ENCODE results near the gene HSP90B1.

Gene HSP90B1

DNA sequence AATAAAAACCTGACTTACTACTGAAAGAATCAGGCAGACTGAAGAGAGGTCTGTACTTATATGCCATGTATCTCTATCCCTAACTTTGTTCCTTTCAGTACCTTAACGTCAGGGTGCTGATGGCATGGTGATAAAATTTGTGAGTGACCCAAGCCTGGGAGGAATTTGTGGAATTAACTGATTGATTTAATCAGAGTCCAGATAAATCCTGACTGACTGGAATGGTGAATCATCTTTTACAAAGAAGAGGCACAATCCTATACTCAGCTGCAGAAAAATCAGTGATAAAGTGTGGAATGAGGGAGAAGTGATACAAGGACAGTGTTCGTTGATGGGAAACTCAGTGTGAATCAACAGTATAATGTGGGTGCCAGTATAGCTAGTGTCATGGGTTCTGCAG lies 39.2 kb downstream of the HSP90B1 start:
- no peak for DNase-seq (ENCODE audit: low spot score)

DNA sequence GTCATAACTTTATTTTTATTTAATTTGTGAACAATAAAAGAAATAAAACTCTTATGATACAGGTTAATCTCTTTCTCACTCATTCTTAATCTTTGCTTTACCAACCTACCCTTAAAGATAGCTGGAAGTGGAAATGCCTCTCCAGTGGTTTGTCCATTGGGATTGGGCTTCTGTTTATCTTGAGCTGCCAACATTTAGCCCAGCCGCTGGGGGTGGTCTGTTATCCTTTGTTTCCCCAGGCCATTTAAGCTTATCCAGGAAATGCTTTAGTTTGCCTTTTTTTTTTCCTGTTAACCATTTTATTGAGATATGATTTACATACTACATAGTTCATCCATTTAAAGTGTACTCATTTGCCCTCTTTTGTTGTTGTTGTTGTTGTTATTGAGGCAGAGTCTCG lies 43.7 kb downstream of the HSP90B1 start:
- no peak for DNase-seq (ENCODE audit: low spot score)

DNA sequence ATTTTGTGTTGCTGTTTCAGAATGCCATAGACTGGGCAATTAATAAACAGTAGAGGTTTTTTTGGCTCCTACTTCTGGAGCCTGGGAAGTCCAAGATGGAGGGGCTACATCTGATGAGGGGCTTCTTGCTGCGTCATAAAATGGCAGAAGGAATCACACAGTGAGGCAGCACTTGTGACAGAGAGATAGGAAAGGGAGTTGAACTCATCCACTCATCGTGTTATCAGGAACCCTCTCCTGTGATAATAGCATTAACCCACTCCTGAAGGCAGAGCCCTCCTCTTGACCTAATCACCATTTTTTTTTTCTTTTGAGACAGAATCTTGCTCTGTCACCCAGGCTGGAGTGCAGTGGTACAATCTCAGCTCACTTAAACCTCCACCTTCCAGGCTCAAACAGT lies 45.2 kb downstream of the HSP90B1 start:
- DNase-seq (ENCODE audit: low spot score) = no peak

DNA sequence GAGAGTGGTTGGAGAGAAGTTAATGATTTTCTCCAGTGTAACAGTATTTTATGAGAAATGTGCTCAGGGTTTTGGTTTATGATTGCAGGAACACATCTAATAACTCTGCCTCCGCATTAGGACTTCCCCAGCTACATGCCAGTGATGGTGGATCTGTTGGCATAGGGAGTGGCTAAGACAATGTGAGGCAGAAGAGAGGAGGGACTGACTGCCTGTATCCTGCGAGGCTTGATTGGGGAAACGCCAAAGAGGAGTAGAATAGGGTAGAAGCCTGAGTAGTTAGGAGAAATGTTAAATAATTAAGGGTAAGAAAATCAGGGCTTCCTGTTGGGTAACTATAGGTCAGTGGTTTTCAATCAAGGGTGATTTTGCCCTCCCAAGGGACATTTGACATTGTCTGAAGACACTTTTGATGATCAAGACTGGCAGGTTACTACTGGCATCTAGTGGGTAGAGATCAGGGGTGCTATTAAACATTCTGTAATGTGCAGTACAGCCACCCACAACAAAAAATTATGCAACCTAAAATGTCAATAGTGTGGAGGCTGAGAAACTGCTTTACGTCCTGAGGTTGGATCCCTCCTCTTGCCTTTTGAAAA lies 48.3 kb downstream of the HSP90B1 start:
- no peak for DNase-seq (ENCODE audit: low spot score)

DNA sequence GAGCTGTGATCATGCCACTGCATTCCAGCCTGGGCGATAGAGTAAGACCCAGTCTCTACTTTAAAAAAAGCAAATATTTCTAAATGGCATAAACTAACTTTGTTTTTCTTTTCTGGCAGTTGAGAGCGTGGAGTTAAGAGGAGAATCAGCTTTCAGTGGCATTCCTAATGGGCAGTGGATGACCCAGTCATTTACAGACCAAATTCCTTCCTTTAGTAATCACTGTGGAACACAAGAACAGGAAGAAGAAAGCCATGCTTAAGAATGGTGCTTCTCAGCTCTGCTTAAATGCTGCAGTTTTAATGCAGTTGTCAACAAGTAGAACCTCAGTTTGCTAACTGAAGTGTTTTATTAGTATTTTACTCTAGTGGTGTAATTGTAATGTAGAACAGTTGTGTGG lies 56.6 kb downstream of the HSP90B1 start:
- DNase-seq (ENCODE audit: low spot score) = no peak

DNA sequence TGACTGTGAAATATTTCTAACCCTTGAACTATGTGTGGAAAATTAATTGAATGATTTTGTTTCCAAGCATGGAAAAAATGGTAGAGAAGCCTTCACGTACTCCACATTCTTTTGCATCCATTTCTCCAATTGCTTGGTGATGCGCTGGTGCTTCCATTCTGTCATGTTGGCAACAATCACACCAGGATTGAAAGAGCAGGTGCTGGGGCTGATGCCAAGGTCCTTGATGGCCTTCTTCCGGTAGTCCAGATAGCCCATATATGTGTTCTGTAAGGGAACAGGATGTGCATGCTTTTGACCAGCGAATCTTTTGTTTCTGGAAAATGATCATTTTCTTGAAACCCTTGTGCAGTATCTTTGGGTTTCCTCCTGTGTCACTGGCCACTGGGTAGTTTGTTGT lies 64.0 kb downstream of the HSP90B1 start:
- DNase-seq (ENCODE audit: low spot score) = no peak

DNA sequence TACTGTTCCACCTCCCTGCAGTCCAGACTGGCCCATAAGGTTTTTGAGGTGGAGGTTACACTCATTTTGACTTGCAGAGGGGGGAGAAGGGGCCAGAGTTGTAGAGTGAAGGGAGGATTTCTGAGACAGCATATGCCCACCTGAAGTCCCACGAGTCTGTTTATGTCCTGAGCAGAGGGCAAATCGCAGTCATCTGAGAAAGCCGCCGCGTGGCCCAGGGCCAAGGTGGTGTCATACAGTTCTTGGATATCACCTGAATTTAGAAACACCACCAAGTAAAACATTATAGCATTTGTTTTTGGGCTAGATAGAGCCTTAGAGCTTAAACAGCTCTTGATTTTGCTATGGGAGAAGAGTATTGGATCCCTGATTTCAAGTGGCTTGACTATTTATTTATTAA lies 66.4 kb downstream of the HSP90B1 start:
- no peak for DNase-seq (ENCODE audit: low spot score)

DNA sequence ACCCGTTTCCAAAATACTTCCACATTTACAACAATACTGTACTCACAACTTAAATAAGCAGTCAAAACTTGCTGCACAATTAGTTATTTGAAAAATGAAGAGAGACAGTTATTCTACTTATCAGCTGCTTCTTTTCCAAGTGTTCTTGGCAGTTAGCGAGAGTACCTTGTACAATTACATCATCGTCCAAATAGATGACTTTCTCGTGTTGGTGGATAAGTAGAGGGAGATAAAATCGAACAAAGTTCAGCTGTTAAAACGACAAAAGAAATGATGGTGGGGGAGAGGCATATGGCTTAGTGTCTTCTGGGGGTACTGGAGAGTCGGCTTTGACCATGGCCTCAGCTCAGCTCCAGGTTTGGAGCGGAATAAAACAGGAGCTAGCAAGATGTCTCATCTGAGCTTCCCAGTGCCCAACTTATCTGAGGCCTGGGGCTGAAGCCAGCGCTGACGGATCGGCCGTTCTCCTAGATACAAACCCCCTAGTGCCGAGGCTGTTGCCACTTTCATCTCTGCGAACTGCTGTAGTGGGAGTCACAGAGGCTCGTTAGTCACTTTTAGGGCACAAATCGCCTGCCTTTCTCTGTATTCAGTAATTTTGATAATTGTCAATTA lies 67.2 kb downstream of the HSP90B1 start:
- DNase-seq (ENCODE audit: low spot score) = no peak
